Bone marrow (tissue), 2 donors: ENCODE data around the gene GALNT5.

Source experiments
- DNase-seq, 2 donors: peaks; one replicate each; lab custom pipeline; 2025; lab: John Stamatoyannopoulos, UW

GALNT5 gene

DNA sequence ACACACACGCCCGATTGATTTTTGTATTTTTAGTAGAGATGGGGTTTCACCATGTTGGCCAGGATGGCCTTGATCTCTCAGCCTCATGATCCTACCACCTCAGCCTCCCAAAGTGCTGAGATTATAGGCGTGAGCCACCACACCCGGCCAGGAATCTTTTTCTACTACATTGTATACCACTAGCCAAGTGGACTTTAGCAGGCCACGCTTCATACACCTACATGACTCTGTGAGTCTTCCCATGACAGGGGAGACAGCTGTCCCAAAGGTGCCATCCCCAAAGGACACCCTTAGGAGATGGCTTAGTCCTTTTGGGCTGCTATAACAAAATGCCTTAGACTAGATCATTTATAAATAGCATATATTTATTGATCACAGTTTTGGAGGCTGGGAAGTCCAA lies 35.3 kb downstream of the GALNT5 start:
- no peak for DNase-seq

DNA sequence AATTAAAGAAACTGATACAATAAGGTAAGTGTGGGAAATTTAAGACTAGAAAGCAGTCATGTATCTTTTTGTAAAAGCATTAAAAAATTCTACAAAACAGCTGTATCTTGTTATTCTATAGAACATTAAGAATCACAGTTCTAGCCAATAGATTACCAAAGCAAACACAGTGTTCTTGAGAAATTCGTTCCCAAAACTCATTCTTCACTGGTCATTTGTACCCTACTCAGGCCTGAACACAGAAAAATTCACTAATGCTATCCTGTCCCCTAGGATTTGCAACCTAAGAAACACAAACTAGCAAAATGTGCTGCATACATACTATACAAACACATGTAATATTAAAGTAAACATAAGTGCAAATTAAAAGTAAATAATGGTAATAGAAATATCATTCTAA lies 39.0 kb downstream of the GALNT5 start:
- DNase-seq: no peak

DNA sequence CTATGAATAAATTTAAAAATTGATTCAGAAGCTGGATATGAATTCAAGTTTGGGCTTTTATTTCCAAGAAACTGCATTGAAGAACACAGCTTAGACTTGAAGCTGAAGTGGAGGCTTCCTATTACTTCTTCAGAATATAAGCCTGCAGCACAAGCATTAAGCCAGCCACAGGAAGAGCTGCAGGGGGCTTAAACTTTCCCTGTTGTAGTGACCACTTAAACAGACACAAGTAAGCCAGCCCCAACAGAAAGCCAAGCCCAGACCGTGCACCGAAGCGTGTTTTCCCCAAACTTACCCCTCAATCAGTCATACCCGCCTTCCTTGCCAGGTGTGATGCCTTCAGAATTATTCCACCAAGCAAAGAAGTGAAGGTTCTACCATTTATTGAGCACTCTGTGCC lies 39.5 kb downstream of the GALNT5 start:
- no peak for DNase-seq

DNA sequence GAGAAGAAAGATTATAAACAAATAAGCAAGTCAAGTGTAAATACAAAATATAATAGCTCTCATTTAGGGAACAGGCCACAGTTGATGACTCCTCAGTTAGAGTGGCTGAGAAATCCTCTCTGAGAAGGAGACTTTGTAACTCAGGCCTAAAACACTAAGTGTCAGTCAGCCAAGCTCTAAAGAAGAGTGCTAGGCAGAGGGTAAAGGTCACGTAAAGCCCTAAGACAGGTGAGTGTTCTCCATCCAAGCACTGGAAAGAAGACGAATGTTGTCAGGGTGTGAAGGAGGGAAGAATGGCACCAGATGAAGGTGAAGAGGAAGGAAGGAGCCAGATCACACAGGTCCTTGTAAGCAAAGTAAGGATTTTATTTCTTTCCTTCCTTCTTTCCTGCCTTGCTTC lies 43.8 kb downstream of the GALNT5 start:
- no peak for DNase-seq

DNA sequence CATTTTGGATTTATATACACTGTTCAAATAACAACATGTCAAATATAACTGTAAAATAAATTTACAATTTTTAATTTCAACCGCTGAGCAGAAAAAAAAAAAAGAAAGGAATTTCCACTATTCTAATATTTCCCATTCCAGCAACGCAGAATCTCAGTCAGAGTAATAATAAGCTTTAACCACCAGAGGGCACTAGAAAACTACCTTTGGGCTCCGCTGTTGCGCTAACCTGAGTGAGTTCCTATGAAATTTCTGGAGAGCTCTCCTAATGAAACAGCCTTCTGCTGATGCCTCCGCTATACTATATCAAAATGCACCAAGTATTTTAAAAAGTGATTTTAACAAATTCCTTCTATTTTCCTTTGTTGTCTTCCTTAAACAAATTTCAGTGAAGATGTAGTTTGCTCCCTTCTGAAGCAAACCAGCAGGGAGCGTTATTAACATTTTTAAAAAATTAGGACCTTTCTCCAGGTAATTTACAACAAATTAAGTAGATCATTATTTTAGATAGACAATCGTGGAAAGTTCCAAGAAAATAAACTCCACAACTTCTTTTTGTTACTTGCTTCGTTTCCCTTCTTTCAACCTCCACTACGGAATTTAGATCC lies 45.1 kb downstream of the GALNT5 start:
- DNase-seq: peak in 1 of 2 donors; percentile 36

DNA sequence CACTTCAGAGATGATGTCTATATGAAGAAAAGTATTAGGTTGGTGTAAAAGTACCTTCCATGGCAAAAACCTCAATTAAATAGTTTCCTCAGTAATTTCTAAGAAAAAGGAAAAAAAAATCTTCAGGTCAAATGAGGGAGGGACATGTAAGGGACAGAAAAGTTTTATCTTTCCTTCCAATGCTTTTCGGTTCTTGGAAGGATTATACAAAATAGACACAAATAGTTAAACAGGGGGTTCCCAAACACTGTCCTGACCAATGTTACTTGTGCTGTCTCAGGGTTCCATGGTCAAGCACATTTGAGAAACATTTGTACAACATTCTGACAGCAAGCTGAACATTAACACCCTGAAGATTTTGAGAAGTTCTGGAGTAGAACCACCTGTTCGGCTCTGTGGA lies 46.1 kb downstream of the GALNT5 start:
- DNase-seq: no peak

DNA sequence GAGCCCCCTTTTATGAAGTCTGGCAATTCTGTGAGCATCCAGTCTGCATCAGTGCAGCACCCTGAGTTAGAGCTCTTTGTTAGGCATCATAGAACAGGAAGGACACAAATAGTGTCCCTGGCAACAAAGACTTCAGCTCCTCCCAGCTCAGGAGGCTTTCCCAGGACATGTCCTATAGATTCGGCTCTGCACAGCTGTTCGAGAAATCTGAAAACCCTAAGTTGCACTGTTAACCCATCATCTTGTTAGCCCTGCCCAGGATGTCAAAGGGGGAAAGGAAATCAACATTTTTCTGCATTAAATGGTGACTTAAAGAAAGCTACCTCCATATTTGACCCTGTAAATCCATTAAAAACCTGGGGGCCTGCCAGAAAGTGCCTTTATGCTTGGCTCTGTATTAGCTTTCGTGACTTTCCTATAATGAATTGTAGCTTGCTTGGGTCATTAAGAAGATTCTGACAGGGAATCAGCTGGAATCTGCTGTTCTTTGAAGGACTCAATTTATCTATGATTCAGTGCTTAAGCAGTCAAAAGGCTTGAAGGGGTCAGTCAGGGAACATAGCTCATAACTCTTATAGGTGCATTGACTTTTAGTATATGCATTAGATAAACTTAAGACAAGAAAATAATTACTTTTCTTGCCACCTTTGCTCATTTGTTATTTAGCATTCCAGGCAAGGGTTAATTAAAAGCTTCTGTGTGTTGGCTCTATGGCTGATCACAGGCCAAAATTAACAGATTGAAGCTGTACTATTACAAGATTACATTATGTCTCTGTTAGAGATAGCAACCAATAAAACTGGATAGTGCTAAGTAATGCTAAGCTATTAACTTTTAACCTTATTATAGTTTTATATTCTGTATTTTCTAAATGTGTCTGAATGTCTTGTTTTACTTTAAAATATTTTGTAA lies 47.6 kb downstream of the GALNT5 start:
- no peak for DNase-seq

DNA sequence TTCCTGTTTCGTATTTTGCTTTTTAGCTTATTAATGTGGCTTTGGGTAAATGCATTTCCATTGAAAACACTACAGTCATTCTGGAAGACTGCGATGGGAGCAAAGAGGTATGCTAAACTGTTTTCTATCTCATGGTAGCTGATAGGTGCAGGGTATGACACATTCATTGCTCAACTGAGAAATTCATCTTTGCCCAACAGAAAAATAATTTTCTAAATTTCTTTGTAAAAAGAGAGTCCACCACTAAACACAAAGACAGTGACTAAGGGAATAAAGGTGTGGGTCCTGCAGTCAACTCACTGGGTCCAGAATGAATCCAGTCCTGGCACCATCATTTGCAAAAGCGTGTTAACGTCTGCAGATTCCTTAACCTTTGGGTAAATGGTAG lies 48.2 kb downstream of the GALNT5 start:
- no peak for DNase-seq

DNA sequence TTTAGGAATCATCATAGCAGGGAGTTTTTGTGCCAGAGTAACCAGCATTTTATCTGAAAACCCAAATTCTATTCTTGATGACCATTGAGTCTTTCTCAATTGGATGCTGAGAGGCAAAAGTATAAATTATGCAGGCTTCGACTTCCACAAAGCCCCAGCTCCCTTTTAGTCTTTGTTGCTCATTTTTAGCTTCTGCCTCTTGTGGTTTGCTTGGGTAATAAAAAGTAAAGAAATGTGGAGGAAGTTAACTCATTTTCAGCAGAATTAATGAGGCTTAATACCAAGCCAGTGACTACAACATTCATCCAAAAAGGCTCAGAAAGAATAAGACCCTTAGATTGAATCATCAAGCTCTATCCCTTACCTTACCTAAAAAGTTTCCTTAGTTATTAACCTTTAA lies 49.5 kb downstream of the GALNT5 start:
- DNase-seq: no peak

DNA sequence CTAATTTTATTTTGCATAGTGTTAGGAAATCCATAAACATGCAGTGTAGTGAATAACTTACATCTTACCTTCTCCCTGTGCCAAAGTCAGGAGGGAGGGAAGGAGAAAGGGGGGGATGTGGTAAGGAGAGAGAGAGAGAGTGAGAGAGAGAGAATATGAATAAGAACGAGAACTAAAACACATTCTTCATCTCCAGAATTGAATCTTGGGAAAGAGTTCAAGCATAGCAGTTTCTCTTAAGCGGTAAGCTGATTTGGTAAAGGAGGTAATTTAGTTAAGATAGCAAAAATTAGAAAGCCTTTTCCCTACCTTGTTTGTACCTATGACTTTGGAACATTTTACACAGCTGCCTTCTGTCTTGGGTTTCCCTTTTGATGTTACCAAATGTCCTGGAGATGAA lies 52.4 kb downstream of the GALNT5 start:
- no peak for DNase-seq

DNA sequence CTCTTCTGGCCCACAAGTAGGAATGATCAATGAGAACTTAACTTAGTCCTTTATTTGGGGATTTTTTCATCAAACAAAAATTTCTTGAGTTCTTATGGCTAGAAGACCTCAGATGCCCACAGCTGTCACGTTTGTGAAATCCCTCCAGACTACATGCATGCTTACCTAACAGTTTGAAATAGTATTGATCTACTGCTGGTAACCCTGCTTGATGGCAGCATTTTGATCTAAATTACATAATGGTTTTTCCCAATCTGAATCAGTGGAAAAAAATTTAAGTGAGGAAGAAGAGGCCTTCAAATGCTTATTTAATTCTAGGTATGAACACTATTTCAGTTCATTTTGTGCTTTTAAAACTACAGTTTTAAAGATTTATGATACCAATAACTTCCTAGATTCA lies 54.2 kb downstream of the GALNT5 start:
- no peak for DNase-seq

DNA sequence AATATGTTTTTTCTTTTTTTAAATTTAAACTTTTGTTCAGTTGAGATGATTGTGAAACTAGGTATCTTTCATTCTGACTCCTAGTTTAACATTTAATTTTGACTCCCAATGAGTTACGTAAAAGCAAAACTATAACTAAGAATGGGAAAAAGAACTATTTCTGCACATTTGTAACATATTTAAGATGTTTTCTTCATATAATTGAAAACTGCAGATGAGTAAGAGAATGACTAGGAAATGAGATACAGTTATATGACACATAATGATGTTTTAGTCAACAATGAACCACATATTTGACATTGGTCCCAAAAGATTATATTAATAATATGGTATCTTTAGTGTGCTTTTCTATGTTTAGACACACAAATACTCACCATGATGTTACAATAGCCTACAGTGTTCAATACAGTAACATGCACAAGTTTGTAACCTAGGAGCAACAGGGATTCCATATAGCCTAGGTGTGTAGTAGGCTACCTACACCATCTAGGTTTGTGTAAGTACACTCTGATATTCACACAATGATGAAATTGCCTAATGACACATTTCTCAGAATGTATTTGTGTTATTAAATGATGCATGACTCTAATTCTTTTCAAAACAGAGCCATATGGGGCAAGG lies 55.5 kb downstream of the GALNT5 start:
- no peak for DNase-seq

DNA sequence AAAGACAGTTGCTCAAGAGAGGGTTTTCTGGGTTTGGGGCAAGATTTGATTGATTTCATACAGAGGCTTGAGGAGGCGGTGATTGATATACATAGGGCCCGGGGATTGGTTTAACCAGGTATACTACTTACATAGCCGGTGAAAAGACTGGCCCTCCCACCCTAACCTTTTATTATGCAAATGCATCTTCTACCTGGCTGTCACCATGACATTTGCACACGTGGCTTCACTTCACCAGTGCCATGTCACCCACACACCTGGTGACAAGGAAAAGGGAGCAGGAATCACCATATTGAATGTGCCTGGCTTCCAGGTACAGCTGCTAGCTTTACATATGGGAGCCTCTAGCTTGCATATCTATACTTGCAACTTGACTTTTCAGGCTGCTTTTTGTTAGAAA lies 58.4 kb downstream of the GALNT5 start:
- no peak for DNase-seq

DNA sequence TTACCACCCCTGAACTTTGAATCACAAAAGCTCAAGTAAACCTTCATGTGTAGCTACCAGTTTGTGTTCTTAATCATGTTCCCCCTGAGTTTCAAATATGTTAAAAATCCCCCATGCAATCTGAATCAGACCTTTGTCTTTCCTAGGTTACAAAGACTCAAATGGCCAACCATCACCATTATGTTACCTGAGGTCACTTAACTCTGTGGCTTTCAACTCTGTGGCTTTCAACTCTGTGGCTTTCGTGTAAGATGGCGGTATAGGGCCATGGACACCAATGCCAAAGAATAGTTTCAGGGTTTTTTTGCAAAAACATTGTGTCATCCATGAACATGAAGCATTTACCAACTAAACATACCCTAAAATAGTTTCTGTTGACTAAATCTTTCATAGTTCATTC lies 61.4 kb downstream of the GALNT5 start:
- DNase-seq: no peak

DNA sequence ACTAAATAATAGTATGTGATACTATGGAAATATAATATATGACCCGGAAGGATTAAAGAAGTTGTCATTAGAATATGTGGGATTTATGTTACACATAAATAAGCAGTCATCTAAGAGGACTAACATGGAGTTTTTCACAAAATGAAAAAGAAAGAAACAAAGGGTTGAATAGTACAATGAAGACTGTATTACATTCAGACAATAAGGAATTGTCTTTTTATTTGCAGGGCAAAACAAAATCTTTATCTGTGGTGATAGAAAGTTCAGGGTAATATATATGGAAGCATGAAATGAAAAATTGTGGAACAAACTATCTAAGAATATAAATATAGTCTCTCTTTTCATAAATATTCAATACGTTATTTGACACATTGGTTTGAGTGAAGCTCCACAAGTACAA lies 62.3 kb downstream of the GALNT5 start:
- no peak for DNase-seq

DNA sequence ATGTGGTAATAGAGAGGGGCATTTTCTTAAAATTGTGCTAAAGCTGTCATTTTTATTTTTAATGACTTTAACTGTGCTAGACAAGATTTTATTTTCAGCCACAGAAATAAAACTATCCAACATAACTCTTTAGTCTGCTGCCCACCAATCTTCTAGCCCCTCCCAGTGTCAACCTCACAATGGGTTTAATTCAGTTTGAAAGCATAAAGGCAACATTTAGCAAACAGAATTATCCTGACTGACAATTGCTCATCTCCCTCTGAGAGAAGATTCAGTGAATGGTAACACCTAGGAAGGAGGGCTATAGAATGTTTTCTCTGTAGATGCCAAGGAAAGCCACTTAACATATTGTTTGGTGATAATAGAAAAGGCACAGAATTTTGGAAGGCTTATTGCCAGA lies 62.9 kb downstream of the GALNT5 start:
- no peak for DNase-seq

DNA sequence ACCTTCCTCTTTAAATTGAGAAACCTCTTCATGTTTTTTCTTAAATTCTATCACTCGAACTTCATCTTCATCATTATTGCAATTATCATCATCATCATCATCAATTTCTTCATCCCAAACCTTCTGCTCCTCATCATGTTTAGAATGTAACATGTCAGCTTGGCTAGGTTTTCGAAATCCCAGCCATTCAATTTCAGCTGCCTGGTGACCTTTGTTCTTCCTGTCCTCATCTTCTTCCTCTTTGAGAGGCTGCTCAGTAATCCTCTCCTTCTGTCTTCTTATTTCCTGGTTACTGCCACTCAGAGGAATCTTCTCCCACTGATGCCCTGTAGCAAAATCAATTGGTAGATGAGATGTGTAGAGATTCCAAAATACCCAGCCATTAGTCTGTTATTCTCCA lies 64.0 kb downstream of the GALNT5 start:
- DNase-seq: no peak

DNA sequence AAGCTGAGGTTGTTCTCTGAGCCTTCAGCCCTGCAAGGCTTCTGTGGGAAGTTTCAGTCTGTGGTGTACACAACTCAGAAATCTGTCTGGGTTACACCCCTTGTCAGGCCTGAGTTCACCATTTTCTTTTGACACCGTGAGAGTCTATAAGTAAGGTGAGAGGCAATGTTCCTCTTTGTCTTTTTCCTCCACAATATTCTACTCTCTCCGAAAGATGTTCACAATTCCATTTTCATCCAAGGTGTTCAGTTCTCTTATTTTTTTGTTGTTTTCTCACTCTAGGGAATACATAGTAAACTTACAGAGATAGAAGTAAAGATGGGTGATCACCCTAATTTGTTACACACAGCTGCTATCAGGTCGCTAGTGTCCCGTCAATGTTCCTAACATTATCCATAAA lies 64.9 kb downstream of the GALNT5 start:
- DNase-seq: no peak

DNA sequence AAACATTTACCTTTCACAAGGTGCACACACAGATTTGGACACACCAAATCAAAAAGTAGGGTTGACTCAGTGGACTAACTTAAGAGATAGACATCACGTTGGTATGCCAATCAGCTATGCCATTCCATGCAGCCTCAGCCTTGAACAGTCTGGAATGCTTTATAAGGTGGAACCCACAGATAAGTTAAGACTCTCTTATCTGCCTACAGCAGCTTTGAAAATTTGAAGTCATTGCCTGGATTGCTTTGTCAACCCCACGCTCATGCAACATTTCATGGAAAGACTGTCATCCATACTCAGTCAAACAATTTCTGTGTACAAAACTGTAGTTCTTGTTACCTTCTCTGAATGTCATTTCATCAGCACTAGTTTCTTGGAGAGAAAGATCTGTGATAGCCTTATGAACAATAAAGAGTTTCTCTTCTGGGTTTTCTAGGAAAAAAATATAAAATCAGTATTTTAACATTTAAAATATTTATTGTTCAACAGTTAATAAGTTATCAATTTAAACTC lies 66.9 kb downstream of the GALNT5 start:
- DNase-seq: no peak

DNA sequence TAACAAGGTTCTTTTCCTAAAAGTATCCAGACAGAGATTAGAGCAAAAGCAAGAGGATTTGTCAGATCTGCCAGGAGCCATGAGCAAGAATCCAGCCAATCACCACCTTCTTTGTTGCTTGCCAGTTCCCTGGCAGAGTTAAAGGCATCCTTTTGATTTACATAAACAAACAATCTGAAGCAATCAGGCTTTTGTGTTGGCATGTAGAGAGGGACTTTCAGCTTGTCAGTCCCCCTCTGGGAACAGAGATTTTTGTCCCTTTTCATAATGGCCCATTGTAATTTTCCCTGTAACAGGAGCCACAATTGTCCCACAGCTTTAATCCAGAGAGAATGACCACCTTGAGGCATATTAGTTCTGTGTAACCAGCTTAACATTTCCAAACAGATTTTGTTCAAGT lies 68.3 kb downstream of the GALNT5 start, which contains the start of gene ERMN:
Gene ERMN (minus strand): TSS at position 39 of the 400 bp plus-strand sequence. CDS start 182 bp downstream, outside the sequence.
- no peak for DNase-seq

DNA sequence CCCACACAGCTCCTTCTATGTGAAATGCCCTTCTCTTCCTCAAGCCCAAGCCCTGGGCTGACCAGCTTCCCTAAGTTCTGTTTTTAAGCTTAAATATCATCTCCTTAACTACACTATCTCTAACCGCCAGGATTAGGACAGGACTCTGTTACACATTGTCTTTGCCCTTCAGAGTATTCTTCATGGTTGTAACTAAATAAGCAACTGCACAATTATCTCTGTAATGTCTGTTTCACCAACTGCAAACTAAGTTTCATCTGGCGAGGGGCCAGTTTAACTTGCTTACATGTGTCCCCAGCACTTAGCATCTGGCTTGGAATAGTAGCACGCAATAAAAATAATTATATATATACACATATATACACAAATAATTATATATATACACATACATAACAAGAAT lies 69.2 kb downstream of the GALNT5 start:
- no peak for DNase-seq

DNA sequence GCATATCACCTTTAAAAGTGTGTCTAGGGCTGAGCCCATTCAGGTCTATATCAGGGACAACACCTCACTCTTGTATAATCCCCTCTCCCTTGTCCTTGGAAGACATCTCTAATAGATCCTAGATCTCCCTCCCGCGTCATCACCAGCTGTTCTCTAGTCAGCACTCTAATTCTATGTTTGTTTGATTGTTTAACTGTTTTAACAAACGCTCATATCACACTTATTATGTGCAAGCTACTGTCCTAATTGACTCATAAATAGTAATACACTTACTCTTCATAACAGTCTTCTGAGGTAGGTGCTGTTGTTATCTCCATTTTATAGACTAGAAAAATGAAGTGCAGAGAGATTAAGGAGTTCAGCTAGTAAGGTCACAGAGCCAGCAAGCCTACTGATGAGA lies 69.7 kb downstream of the GALNT5 start:
- DNase-seq: no peak
